ENCODE data around the gene PHACTR3.

PHACTR3 gene

GRCh38 chr20:59698598-59698997 is 94.3 kb downstream of the PHACTR3 start:
- DNase-seq (ENCODE audit: low spot score) = no peak

- DNase-seq (ENCODE audit: low spot score) = no peak
Observed at GRCh38 chr20:59701236-59701635, 96.9 kb downstream of the PHACTR3 start.

- DNase-seq (ENCODE audit: low spot score) = no peak
Observed at GRCh38 chr20:59703046-59703445, 98.7 kb downstream of the PHACTR3 start.

GRCh38 chr20:59705651-59706399 is 101.5 kb downstream of the PHACTR3 start:
- no peak for DNase-seq (ENCODE audit: low spot score)

GRCh38 chr20:59706400-59706693 is 102.0 kb downstream of the PHACTR3 start:
- DNase-seq (ENCODE audit: low spot score) = no peak

GRCh38 chr20:59708326-59708725 is 104.0 kb downstream of the PHACTR3 start:
- DNase-seq (ENCODE audit: low spot score) = no peak

- DNase-seq (ENCODE audit: low spot score) = no peak
Observed at GRCh38 chr20:59709636-59710035, 105.3 kb downstream of the PHACTR3 start.

- DNase-seq (ENCODE audit: low spot score) = no peak
Observed at GRCh38 chr20:59718071-59718470, 113.7 kb downstream of the PHACTR3 start.

- no peak for DNase-seq (ENCODE audit: low spot score)
Observed at GRCh38 chr20:59718751-59719150, 114.4 kb downstream of the PHACTR3 start.

GRCh38 chr20:59720013-59720412 is 115.7 kb downstream of the PHACTR3 start:
- no peak for DNase-seq (ENCODE audit: low spot score)

- no peak for DNase-seq (ENCODE audit: low spot score)
Observed at GRCh38 chr20:59721386-59721785, 117.0 kb downstream of the PHACTR3 start.

GRCh38 chr20:59723108-59723500 is 118.8 kb downstream of the PHACTR3 start:
- no peak for DNase-seq (ENCODE audit: low spot score)

GRCh38 chr20:59723607-59724456 is 119.5 kb downstream of the PHACTR3 start:
- no peak for DNase-seq (ENCODE audit: low spot score)

- no peak for DNase-seq (ENCODE audit: low spot score)
Observed at GRCh38 chr20:59724457-59725366, 120.4 kb downstream of the PHACTR3 start.

- no peak for DNase-seq (ENCODE audit: low spot score)
Observed at GRCh38 chr20:59725476-59726280, 121.3 kb downstream of the PHACTR3 start.

- DNase-seq (ENCODE audit: low spot score) = no peak
Observed at GRCh38 chr20:59726281-59726595, 121.9 kb downstream of the PHACTR3 start.

- no peak for DNase-seq (ENCODE audit: low spot score)
Observed at GRCh38 chr20:59728722-59729430, 124.5 kb downstream of the PHACTR3 start.

GRCh38 chr20:59729506-59729905 is 125.2 kb downstream of the PHACTR3 start:
- DNase-seq (ENCODE audit: low spot score) = no peak

- DNase-seq (ENCODE audit: low spot score) = no peak
Observed at GRCh38 chr20:59730722-59731121, 126.4 kb downstream of the PHACTR3 start.

- no peak for DNase-seq (ENCODE audit: low spot score)
Observed at GRCh38 chr20:59731376-59731775, 127.0 kb downstream of the PHACTR3 start.

GRCh38 chr20:59733351-59733750 is 129.0 kb downstream of the PHACTR3 start:
- no peak for DNase-seq (ENCODE audit: low spot score)

All from CD4-positive, alpha-beta T cell treated with Interleukin-15 for 4 hours (primary cell).